HG02981 (cell line): Measurements from ENCODE around the gene FAM222B.
A peak's percentile ranks its signal among the peaks of the same experiment; 100 is the strongest.
"Not testable (repeated sequence)": the region's sequence is repeated elsewhere in the genome, so short reads cannot be mapped to it uniquely, and the experiment has no call there.

Experiments
- ATAC-seq: cut with Tn5 transposase; IDR thresholded peaks from one replicate; pipeline ENCODE4 v1.9.1; 2021; ENCODE audit warnings: mild to moderate bottlenecking, moderate library complexity; ENCODE audit not compliant: unreplicated experiment

The FAM222B gene

DNA sequence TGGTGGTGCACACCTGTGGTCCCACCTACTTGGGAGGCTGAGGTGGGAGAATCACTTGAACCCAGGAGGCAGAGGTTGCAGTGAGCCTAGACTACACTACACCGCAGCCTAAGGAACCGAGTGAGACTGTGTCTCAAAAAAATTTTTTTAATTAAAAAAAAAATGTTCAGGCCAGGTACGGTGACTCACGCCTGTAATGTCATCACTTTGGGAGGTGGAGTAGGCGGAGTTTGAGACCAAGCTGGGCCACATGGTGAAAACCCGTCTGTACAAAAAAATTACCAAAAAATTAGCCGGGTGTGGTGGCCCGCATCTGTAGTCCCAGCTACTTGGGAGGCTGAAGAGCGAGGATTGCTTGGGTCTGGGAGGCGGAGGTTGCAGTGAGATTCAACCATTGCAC lies 3.6 kb upstream of the FAM222B start:
- no peak for ATAC-seq

DNA sequence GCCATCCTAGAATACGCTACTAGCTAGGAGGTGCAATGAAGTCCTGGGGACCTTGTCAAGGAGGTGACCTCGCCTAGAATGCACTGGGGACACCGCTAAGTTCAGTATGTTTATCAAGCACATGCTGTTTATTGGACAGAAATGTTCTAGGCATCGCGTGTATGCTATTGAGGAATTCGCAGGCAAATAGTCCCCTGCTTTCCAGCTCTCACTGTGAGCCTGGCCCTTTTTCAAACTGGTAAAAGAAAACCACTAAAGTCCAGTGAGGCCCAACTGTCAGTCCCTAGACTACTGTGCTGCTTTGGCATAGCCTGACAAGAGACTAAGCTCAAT lies 1.2 kb upstream of the FAM222B start:
- ATAC-seq = no peak

DNA sequence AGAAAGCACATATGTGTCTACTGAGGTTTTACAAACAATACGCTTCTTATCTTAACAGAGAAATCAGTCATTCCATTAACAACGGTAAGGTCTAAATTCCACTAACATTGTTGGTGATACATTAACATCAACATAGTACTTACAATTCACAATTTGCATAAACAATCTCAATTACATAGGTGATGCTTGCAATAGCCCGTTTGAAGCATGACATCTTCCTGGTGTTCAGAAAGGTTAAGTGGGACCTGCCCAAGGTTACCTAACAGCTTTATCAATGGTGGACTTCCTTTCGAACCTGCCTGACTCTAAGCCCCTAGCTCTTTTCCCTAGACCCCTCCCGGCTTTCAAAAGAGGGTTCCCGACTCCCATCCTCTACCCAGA lies 699 bp downstream of the FAM222B start:
- no peak for ATAC-seq

DNA sequence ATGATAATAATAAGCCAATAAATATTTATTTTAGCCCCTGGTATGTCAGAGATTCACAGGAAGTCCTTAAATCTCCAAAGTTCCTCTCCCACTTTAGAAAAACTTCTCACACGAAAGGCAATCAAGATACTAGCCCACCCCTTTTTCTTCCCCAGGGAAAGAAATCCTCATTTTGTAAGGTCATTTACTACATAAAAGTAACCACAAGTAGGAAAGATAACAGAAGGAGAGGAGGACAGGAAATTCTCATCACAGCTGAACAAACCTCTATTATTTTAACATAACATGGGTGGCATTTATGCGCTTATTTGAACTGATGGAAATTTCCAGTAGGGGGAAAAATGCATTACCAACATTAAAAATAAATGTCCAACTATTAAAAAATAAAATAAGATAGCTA lies 3.4 kb downstream of the FAM222B start:
- ATAC-seq = no peak

DNA sequence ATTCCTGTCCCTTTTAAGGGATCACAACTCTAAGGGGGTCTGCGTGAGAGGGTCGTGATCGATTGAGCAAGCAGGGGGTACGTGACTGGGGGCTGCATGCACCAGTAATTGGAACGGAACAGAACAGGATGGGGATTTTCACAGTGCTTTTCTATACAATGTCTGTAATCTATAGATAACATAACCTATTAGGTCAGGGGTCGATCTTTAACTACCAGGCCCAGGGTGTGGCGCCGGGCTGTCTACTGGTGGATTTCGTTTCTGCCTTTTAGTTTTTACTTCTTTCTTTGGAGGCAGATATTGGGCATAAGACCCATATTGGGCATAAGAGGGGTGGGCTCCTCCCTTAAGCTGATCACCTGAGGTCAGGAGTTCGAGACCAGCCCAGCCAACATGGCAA lies 6.0 kb downstream of the FAM222B start:
- ATAC-seq = not testable (repeated sequence)

DNA sequence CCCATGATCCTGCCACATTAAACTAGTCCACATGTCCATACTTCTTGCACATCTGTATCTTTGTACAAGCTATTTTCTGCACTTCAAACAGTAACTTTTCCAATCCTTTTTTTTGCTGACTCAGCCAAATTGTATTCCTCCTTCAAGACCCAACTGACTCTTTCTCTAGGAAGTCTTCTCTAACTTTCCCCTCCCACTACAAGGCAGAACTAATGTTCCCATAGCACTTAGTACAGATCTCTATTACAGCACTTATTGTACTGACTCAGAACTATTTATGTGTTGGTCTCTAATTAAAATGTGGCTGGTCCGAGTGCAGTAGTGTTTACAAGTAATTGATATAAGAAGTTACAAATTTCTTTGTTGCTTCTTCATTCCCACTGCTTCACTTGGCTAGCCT lies 8.2 kb downstream of the FAM222B start:
- no peak for ATAC-seq

DNA sequence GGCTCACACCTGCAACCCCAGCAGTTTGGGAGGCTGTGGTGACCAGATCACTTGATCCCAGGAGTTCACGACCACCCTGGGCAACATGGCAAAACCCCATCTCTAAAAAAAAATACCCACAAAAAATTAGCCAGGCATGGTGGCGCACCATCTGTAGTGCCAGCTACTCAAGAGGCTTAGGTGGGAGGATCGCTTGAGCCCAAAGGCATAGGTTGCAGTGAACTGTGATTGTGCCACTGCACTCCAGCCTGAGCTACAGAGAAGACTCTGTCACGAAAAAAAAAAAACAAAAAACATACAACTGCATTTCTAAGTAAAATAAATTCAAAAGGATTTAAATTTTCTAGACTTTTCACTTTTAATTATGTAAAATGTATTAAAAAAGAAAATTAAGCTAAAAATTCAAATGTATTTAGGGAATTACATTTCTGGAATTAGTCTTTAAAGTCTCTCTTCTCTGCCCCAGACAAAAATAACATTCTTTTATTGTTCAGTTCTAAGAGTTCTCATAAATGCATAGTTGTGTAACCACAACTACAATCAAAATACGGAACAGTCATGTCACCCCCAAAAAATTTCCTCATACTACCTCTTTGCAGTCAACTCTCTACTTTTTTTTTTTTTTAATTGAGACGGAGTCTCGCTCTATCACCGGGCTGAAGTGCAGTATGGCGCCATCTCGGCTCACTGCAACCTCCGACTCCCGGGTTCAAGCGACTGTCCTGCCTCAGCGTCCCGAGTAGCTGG lies 14.1 kb downstream of the FAM222B start:
- ATAC-seq = no peak

DNA sequence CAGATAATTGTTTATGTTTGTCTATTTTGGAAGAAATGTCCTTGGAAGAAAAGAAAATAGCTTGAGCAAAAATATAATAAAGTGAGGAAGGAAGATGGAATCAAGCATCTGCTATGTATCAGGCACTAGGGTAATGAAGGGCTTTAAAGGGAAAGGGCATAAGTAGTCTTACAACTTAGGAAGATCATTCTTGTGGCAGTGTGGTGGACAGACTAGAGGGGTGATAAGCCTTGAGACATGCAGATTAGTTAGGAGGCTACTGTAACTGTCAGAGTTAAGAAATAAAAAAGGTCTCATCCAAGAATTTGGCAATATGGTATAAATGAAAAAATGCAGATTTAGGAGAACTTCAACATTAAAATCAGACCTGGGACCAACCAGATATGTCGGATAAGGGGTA lies 14.9 kb downstream of the FAM222B start:
- no peak for ATAC-seq

DNA sequence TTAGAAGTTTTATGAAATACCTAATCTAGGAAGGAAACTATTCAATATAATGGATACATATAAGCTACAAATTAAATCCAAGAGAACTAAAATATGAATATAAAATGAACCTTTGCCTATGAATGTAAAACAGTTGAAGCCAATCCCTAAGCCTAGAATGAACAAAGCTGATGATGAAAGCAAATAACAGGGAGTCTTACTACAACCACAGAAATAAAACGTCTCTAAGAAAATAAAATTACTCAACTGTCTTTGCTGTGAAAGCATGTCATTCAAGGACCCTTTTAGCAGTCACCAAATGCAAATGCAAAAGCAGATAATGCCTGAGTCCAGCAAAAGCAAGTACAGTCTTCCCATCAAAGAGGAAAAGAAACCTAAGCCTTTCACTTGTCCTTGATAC lies 23.0 kb downstream of the FAM222B start:
- ATAC-seq = no peak

DNA sequence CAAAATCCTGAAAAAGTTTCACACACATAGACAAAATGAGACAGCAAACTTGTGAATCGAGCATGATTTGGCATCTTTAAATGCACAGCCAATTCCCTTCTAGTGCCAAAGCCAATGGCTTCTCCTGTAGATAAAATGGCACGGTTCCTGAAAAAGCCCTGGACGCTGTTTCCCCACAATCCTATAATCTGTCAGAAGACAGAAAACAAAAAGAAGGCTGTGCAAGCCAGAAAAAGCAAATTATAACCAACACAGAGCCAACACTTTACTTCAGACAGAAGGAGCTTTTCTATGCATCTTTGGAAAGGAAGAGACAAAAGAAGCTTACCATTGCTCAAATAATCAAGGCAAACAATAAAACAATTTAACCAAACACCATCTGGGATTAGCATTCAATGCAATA lies 23.8 kb downstream of the FAM222B start:
- no peak for ATAC-seq

DNA sequence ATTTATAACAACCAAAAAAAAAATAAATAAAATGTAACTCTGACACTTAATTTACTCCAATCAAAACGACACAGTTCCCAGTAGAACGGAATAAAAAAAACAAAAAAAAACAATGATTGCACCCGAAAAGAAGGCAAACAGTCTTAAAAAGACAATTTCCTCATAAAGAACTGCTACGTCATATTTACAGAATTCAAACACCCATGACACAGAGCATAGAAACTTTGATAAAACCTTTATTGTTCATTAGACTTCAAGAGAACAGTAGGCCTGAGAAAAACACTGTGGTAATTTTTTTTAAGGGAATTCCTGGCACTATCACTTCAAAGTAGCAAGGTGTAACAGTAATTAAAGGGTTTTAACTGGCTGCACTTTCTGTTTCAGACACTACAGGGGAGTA lies 26.1 kb downstream of the FAM222B start:
- no peak for ATAC-seq

DNA sequence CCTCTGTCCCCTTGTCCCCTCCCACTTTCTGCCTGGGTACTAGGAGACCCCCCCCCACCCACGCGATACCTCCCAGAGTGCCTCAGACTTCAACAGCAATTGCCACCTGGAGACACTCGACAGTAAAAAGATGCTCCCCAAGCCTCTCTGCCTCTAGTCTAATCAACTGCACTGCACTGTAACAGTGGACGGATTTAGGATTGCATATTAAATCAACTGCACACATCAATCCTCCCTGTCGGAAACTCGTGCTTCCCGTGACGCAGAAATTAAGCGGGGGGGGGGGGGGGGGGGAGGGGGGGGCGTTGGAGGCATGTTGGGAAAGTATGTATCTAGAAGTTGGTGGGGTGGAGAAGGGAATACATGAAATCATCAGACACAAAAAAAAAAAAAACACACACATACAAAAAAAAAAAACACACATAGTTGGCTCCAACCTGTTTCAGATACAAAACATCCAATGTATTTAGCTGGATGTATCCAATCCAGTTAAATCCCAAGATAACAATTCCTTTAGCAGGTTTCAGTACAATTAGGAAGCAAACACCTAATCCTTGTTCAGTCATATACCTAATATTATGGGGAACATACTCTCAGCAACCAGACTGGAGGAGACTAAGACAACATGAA lies 29.7 kb downstream of the FAM222B start:
- peak; percentile 21 for ATAC-seq

DNA sequence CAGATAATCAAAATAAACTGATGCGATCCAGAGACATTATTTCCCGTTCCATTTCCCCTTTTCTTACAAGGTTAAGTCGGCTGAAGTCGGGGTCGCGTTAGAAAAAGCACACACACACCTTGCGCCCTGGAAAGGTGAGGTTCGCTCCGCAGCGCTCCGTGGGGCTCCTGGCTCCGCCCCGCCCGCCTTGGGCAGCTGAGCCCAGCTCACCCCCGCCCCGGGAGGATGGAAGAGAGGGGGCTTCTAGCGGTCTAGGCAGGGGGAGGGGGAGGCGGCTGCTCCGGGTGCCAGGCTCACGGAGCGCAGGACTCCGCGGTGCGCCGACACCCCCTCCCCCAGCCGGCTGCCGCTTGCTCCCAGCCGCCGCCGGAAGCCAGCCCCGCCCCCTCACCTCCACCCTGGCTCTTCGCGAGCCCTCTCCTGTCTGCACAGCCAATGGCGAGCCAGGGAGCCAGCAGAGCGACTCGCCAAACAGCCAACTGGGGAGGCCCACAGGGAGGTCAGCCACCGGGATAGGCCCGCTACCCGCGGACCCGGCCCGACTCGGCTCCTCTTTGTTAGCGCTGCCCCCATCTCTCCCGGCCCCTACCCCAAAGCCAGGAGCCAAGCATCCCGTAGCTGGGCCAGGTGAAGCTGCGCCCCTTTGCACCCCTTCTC lies 30.4 kb downstream of the FAM222B start:
- peak; percentile 98 for ATAC-seq

DNA sequence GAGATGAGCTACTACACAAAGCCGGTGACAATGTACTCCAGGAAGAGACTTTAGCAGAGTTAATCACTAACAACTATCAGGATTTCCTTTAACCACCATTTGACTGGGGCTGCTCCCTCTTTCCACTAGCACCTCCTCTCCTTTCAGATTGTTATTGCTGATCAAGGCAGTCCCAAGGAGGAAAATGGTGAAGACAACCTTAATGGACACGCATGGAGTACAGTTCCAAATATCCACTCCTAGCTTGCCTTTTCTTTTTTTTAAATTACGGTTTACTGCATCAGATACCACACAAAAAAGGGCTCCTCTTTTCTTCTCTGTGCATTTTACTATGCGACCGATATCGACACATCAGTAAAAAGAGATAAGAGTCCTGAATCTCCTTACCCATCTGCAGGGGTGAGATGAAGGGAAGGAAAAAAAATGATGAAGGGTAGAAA lies 30.9 kb downstream of the FAM222B start:
- no peak for ATAC-seq

DNA sequence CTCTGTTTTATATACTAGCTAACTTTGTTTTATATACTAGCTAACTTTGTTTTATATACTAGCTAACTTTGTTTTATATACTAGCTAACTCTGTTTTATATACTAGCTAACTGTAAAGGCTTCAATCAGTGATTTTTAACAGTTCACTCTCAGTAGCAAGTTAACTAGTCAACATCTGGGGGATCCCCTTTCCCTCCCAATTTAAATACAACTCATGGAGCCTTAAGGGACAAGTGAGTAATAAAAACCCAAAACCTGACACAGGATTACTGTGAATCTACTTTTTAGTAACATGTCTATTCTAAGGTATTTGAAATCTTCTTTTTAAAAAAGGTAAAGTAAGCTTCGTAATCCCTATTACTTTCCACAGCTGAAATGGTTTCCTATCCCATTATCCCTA lies 32.2 kb downstream of the FAM222B start:
- no peak for ATAC-seq

DNA sequence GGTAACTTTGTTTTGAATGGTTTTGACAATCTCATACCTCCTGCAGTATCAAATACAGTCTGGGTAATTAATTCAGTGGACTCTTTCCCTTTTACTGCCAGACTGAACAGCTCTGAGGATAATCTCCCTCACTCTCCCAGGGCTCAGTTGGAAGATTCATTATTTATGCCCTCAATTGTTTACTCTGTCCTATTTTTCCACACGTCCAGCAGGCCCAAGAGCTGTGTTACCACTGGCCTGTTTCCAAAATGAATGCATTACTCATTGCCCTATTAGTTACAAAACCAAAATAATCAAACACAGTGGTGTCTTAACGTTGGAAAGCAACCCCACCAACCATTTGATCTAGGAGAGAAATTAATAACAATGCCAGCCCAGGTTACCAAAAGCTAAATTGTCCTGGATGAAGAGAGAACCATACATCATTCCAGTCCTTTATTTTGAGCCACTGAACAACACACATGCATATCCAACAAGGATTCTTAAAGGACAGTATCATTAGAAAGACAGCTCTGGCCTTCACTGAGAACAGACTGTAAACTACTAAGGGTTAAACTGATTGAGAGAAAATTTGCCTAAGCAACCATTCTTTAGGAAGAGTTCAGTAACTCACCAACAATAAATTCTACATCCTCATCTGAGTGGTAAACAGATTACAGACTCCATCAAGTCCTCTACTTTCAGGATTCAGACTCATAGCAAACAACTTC lies 34.5 kb downstream of the FAM222B start:
- ATAC-seq = no peak

DNA sequence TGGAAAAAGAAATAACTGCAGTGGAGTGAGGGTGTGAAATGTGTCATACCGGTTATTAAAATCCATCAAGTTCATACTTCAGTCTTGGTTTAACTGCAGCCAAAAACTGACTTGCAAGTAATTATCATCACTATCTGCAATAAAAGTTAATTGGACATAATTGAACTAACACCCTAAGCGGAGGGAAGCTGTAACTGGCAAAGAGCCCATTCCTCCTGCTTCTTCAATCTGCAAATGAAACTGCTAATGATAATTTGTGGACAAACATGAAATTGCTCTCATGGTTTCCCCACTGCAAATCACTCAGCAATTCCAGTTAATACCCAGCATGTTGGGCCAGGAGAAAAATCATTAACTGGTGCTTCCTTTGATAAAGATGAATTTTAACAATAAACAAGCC lies 46.5 kb downstream of the FAM222B start:
- no peak for ATAC-seq

DNA sequence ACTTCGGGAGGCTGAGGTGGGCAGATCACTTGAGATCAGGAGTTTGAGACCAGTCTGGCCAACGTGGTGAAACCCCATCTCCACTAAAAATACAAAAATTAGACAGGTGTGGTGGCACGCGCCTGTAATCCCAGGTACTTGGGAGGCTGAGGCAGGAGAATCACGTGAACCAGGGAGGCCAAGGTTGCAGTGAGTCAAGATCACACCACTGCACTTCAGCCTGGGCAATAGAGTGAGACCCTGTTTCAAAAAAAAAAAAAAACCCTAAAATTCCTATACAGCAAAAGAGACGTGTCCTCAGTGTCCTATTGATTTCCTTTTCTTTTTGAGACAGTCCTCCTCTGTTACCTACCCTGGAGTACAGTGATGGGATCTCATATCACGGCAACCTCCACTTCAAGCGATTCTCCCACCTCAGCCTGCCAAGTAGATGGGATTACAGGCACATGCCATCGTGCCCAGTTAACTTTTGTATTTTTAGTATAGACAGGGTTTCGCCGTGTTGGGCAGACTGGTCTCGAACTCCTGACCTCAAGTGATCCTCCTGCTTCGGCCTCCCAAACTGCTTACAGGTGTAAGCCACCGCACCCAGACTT lies 47.6 kb downstream of the FAM222B start:
- ATAC-seq = not testable (repeated sequence)

DNA sequence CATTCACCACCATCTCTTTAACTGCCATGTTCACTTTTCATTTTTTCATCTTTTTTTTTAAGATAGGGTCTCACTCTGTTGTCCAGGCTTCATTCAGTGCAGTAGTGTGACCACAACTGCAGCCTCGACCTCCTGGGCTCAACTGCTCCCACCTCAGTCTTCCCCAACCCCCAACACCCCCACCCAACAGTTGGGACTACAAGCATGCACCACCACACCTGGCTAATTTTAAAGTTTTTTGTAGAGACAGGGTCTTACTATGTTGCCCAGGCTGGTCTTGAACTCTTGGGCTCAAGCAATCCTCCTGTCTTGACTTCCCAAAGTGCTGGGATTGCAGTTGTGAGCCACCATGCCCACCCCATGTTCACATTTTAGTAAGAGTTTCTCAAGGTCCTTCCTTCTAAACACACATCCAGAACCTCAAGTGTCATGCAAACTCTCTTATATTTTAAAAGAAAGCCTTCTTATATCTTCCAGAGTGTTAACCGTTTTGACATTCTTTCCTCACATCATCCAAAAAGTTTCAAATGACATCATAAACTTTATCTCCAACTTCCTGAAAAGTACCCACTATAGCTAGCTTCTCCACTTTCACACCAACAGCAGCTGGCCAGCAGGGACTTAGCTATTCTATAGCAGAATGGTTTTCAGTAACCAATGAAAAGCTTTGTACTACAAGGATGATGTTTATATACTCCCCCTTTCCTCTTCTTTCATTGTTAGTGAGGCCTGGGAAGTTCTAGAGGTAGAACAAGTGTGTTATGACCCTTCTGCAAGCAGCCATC lies 49.5 kb downstream of the FAM222B start:
- ATAC-seq = no peak

DNA sequence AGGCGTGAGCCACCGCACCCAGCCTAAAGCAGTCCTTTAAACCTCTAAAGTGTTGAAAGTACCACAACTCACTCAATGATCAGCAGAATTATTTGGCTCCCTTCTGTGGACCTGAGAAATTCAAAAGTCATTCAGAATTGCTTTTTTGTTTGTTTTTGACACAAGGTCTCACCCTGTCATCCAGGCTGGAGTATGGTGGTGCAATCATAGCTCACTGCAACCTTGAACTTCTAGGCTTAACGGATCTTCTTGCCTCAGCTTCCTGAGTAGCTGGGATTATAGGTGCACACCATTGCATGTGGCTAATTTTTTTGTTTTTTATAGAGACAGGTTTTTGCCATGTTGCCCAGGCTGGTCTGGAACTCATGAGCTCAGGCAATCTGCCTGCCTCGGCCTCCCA lies 54.5 kb downstream of the FAM222B start:
- no peak for ATAC-seq

DNA sequence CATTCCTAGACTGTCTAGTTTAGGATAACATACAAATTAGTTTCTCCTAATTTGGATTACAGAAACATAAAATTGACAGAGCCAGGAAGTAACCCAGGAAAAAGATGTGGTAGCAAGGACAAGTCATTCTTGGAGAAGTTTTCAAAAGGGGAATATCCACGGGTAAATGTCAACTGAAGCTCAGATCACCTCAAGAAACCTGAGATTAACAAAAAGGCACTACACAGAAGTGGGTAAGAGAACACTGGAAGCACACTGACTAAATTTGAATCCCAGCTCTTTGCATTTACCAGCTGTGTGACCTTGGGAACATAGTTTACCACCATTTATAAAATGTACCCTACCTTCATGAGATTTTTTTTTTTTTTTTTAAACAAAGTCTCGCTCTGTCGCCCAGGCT lies 59.4 kb downstream of the FAM222B start:
- ATAC-seq = no peak
